HepG2 (cell line): Measurements from ENCODE around the gene GTF2H3. TPM values are rescaled to one million over a fixed set of nuclear protein-coding genes. Genes with fewer than 3 reads are reported as not detected.

Experiments used
- CREB1 ChIP-seq, 2 experiments: fragments of 450-650 bp in 1 of 2; IDR thresholded peaks; 2 replicates each; pipeline ENCODE4 v1.6.1; 2016 to 2017; ENCODE audit warnings: control low read depth in 1 of 2, mild to moderate bottlenecking in 1 of 2, missing compliant biosample characterization in 1 of 2, missing genetic modification characterization in 1 of 2
- GLI4 ChIP-seq: sonication (generic); formaldehyde crosslinking; IDR thresholded peaks from 2 replicates; pipeline ENCODE4 v1.5.1; 2020; ENCODE audit warnings: missing genetic modification reagents, mild to moderate bottlenecking, moderate library complexity, borderline replicate concordance
- HHEX ChIP-seq: IDR thresholded peaks from 2 replicates; pipeline ENCODE4 v1.6.1; 2016; ENCODE audit warnings: control low read depth
- HMGXB4 ChIP-seq, 2 experiments: sonication (generic) in 1 of 2; formaldehyde crosslinking in 1 of 2; IDR thresholded peaks; 2 replicates each; pipeline versions ENCODE4 v1.4.0 to v1.6.1; 2018 to 2020; ENCODE audit warnings: missing genetic modification reagents in 2 of 2, borderline replicate concordance in 1 of 2, low read depth in 1 of 2, mild to moderate bottlenecking in 1 of 2, missing biosample characterization in 1 of 2
- HOXA5 ChIP-seq: sonication (generic); formaldehyde crosslinking; IDR thresholded peaks from 2 replicates; pipeline ENCODE4 v1.4.0; 2020; ENCODE audit warnings: missing genetic modification reagents
- JARID2 ChIP-seq: sonication (generic); formaldehyde crosslinking; IDR thresholded peaks from 2 replicates; pipeline ENCODE4 v1.8.1; 2023; ENCODE audit warnings: missing genetic modification reagents, inconsistent platforms; ENCODE audit not compliant: insufficient replicate concordance
- JUND ChIP-seq: sonication (generic); formaldehyde crosslinking; IDR thresholded peaks from 2 replicates; pipeline ENCODE4 v1.8.0; 2022; ENCODE audit warnings: mild to moderate bottlenecking, missing genetic modification reagents
- MED8 ChIP-seq: sonication (generic); formaldehyde crosslinking; IDR thresholded peaks from 2 replicates; pipeline ENCODE4 v1.8.1; 2023; ENCODE audit warnings: mild to moderate bottlenecking, missing genetic modification reagents; ENCODE audit not compliant: insufficient replicate concordance
- NCOA2 ChIP-seq: sonication (generic); formaldehyde crosslinking; IDR thresholded peaks from 2 replicates; pipeline ENCODE4 v1.8.0; 2022; ENCODE audit warnings: inconsistent platforms
- NFIB ChIP-seq: sonication (generic); formaldehyde crosslinking; IDR thresholded peaks from 2 replicates; pipeline ENCODE4 v1.9.0; 2021; ENCODE audit warnings: missing genetic modification reagents, mild to moderate bottlenecking, borderline replicate concordance
- NR2C2 ChIP-seq: sonication (generic); formaldehyde crosslinking; IDR thresholded peaks from 2 replicates; pipeline ENCODE4 v1.4.0; 2020; ENCODE audit warnings: missing genetic modification reagents, mild to moderate bottlenecking, moderate library complexity, borderline replicate concordance
- ONECUT2 ChIP-seq: sonication (generic); formaldehyde crosslinking; IDR thresholded peaks from 2 replicates; pipeline ENCODE4 v1.4.0; 2020; ENCODE audit warnings: missing genetic modification reagents
- PRPF4 ChIP-seq: fragments of 200-400 bp; formaldehyde crosslinking; IDR thresholded peaks from 2 replicates; pipeline ENCODE4 v1.6.1; 2016; ENCODE audit warnings: low read length, low read depth; ENCODE audit not compliant: poor library complexity, severe bottlenecking
- ZBTB37 ChIP-seq: sonication (generic); formaldehyde crosslinking; IDR thresholded peaks from 2 replicates; pipeline ENCODE4 v1.4.0; 2020; ENCODE audit warnings: mild to moderate bottlenecking, missing genetic modification reagents
- ZC3H13 ChIP-seq: sonication (generic); formaldehyde crosslinking; IDR thresholded peaks from 2 replicates; pipeline ENCODE4 v1.8.1; 2023; ENCODE audit warnings: mild to moderate bottlenecking, missing genetic modification reagents, moderate library complexity
- ZFP91 ChIP-seq: sonication (generic); formaldehyde crosslinking; IDR thresholded peaks from 2 replicates; pipeline ENCODE4 v1.9.0; 2022; ENCODE audit warnings: missing genetic modification reagents, mild to moderate bottlenecking, borderline replicate concordance
- ZNF124 ChIP-seq: sonication (generic); formaldehyde crosslinking; IDR thresholded peaks from 2 replicates; pipeline ENCODE4 v1.4.0; 2020; ENCODE audit warnings: missing genetic modification reagents
- ZNF205 ChIP-seq: IDR thresholded peaks from 2 replicates; pipeline ENCODE4 v1.6.1; 2018; ENCODE audit warnings: missing biosample characterization, missing genetic modification reagents
- ZNF225 ChIP-seq: sonication (generic); formaldehyde crosslinking; IDR thresholded peaks from 2 replicates; pipeline ENCODE4 v1.4.0; 2020; ENCODE audit warnings: mild to moderate bottlenecking, missing genetic modification reagents
- ZNF703 ChIP-seq: sonication (generic); formaldehyde crosslinking; IDR thresholded peaks from 2 replicates; pipeline ENCODE4 v1.5.1; 2020; ENCODE audit warnings: missing genetic modification reagents, mild to moderate bottlenecking, moderate library complexity, borderline replicate concordance
- ZNF841 ChIP-seq: sonication (generic); formaldehyde crosslinking; IDR thresholded peaks from 2 replicates; pipeline ENCODE4 v1.8.1; 2023; ENCODE audit warnings: missing genetic modification reagents, borderline replicate concordance
- polyA plus RNA-seq, 8 experiments: library from polyadenylated mRNA; depleted of rRNA in 3 of 8; stranded (reverse) in 7 of 8; unstranded in 1 of 8; fragments of >200 nt; fragmentation: Illumina TruSeq in 4 of 8; extraction: Trizol in 4 of 8; gene quantifications; 2 replicates each; pipeline versions ENCODE4 v1.2.1 to v1.2.3, GENCODE V29; 2011 to 2016; ENCODE audit warnings: low read depth in 4 of 8, missing spikeins in 1 of 8, mixed read lengths in 1 of 8; ENCODE audit not compliant: insufficient read depth in 1 of 8
- total RNA-seq, 5 experiments: library from RNA; depleted of rRNA; stranded (reverse); fragments of >200 nt; fragmentation: Illumina TruSeq; extraction: Trizol; gene quantifications; 2 replicates each; pipeline ENCODE4 v1.2.3, GENCODE V29; 2016; ENCODE audit warnings: low read depth in 1 of 5
- TF ChIP-seq, protein P1 (sequence below): sonication (generic); formaldehyde crosslinking; conservative IDR thresholded peaks from 2 replicates; pipeline ENCODE4 v1.8.0; 2022; ENCODE audit warnings: mild to moderate bottlenecking, moderate library complexity, missing genetic modification reagents

The GTF2H3 gene
- total and polyA plus RNA-seq, 2 of the 13 experiments (the other 11 are each of a cell fraction or from before 2014, with no cell fraction given): 35.8 to 58.8 TPM

DNA sequence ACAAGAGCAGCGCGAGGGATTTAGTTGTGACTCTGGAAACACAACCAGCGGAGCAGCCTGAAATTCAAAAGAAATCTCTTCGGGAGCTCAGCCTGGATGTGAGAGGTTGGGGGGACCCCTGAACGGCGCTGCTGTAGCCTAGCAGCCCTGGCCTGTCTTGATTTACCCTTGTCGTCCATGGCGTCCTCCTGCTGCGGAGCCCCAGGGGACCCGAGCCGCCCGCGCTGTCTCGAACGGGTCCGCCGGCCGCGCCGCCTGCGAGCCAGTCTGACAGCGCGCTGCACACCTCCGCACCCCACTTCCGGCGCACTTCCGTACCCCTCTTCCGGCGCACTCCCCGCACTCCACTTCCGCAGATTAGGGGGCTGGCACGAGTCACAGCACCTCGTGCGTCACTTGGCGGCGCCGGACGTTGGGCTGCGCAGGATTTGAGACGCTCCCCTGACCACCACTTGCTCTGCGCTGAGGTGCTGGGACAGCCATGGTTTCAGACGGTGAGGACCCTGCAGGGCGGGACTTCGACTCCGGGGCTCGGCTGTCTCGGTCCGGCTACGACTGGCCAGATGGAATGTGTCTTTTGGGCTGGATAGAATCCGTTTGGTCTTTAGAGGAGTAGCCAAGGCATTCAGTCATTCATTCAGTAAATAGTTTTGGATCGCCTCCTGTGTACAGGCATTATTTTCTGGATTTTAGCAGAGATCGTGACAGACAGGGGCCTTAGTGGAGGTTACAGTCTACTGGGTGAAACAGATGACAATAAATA is at the start of gene GTF2H3, which contains the start of gene EIF2B1 (continued):
- TF ChIP-seq GLI4 (CRISPR knock-in tag) (0 out of 2 replicates have a peak, but pooled peaks have one; percentile 29), MED8 (CRISPR knock-in tag) (peak; percentile 37), ZNF225 (CRISPR knock-in tag) (peak; percentile 72; the same call in 1 of the 2 replicates), ZC3H13 (CRISPR knock-in tag) (no peak), ZNF841 (no peak), ZNF703 (CRISPR knock-in tag) (no peak), JUND (CRISPR knock-in tag) (no peak), PRPF4 (no peak), NFIB (CRISPR knock-in tag) (no peak), NR2C2 (CRISPR knock-in tag) (peak; percentile 90), HHEX (no peak), CREB1 (IDR thresholded peaks at IDR 0.05) (peak; percentile 99), CREB1 (CRISPR knock-in tag; IDR thresholded peaks at IDR 0.05) (peak; percentile 100), ZFP91 (peak; percentile 94), ZNF205 (CRISPR knock-in tag) (0 out of 2 replicates have a peak, but pooled peaks have one; percentile 51), HMGXB4 (CRISPR knock-in tag; IDR thresholded peaks at IDR 0.05; ENCODE audit: borderline replicate concordance in 1 of 2, low read depth in 1 of 2) (peak; percentile 78 to 79), HOXA5 (peak; percentile 91), NCOA2 (no peak; the same call in 1 of the 2 replicates), ONECUT2 (CRISPR knock-in tag) (0 out of 2 replicates have a peak, but pooled peaks have one; percentile 19), ZNF124 (CRISPR knock-in tag) (no peak), JARID2 (CRISPR knock-in tag) (no peak), ZBTB37 (no peak)
- TF ChIP-seq, protein P1, sequence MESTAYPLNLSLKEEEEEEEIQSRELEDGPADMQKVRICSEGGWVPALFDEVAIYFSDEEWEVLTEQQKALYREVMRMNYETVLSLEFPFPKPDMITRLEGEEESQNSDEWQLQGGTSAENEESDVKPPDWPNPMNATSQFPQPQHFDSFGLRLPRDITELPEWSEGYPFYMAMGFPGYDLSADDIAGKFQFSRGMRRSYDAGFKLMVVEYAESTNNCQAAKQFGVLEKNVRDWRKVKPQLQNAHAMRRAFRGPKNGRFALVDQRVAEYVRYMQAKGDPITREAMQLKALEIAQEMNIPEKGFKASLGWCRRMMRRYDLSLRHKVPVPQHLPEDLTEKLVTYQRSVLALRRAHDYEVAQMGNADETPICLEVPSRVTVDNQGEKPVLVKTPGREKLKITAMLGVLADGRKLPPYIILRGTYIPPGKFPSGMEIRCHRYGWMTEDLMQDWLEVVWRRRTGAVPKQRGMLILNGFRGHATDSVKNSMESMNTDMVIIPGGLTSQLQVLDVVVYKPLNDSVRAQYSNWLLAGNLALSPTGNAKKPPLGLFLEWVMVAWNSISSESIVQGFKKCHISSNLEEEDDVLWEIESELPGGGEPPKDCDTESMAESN (CRISPR knock-in tag): peak; percentile 94
